ENCODE data around the gene VGLL1.

The VGLL1 gene

GRCh38 chrX:136529795-136530194 lies 2.2 kb upstream of the VGLL1 start:
- peaks cover 24% of the 10 kb centered on the region for H3K27me3 Mint-ChIP-seq
- H3K9me3 Mint-ChIP-seq = no peaks in the 10 kb centered on the region
- H3K36me3 Mint-ChIP-seq (ENCODE audit: low read depth) = no peaks in the 10 kb centered on the region
- DNase-seq = no peak
- H3K27ac Mint-ChIP-seq = no peak overlapping the region
- H3K4me3 Mint-ChIP-seq = no peak overlapping the region
- H3K4me1 Mint-ChIP-seq (ENCODE audit: low read depth) = no peaks in the 10 kb centered on the region

- DNase-seq = no peak
- Mint-ChIP-seq H3K27me3 (peaks cover 26% of the 10 kb centered on the region), H3K4me3 (no peak overlapping the region), H3K9me3 (no peaks in the 10 kb centered on the region), H3K4me1 (ENCODE audit: low read depth) (no peaks in the 10 kb centered on the region), H3K36me3 (ENCODE audit: low read depth) (no peaks in the 10 kb centered on the region), H3K27ac (no peak overlapping the region)
These were observed 2.1 kb downstream of the VGLL1 start for GRCh38 chrX:136534131-136534530.

GRCh38 chrX:136538811-136539210 lies 6.8 kb downstream of the VGLL1 start:
- no peaks in the 10 kb centered on the region for H3K9me3 Mint-ChIP-seq
- H3K27me3 Mint-ChIP-seq = peaks cover 25% of the 10 kb centered on the region
- no peak overlapping the region for H3K27ac Mint-ChIP-seq
- DNase-seq = no peak
- H3K4me1 Mint-ChIP-seq (ENCODE audit: low read depth) = peaks cover 5% of the 10 kb centered on the region
- no peaks in the 10 kb centered on the region for H3K36me3 Mint-ChIP-seq (ENCODE audit: low read depth)
- H3K4me3 Mint-ChIP-seq = no peak overlapping the region

- Mint-ChIP-seq H3K36me3 (ENCODE audit: low read depth) (no peaks in the 10 kb centered on the region), H3K27ac (no peak overlapping the region), H3K9me3 (no peaks in the 10 kb centered on the region), H3K4me1 (ENCODE audit: low read depth) (peaks cover 10% of the 10 kb centered on the region), H3K27me3 (peaks cover 19% of the 10 kb centered on the region), H3K4me3 (no peak overlapping the region)
- no peak for DNase-seq
These were observed 8.2 kb downstream of the VGLL1 start for GRCh38 chrX:136540226-136540625.

- no peak for DNase-seq
- Mint-ChIP-seq H3K27ac (no peak overlapping the region), H3K4me1 (ENCODE audit: low read depth) (peaks cover 20% of the 10 kb centered on the region), H3K4me3 (no peak overlapping the region), H3K27me3 (peaks cover 20% of the 10 kb centered on the region), H3K9me3 (no peaks in the 10 kb centered on the region), H3K36me3 (ENCODE audit: low read depth) (no peaks in the 10 kb centered on the region)
These were observed 9.3 kb downstream of the VGLL1 start for GRCh38 chrX:136541294-136541693.

GRCh38 chrX:136542281-136542680 lies 10.3 kb downstream of the VGLL1 start:
- Mint-ChIP-seq H3K27me3 (peaks cover 17% of the 10 kb centered on the region), H3K4me1 (ENCODE audit: low read depth) (peaks cover 26% of the 10 kb centered on the region), H3K4me3 (no peak overlapping the region), H3K9me3 (no peaks in the 10 kb centered on the region), H3K27ac (no peak overlapping the region), H3K36me3 (ENCODE audit: low read depth) (no peaks in the 10 kb centered on the region)
- no peak for DNase-seq

- peaks cover 8% of the 10 kb centered on the region for H3K27me3 Mint-ChIP-seq
- no peaks in the 10 kb centered on the region for H3K36me3 Mint-ChIP-seq (ENCODE audit: low read depth)
- H3K4me3 Mint-ChIP-seq = no peak overlapping the region
- DNase-seq = no peak
- H3K4me1 Mint-ChIP-seq (ENCODE audit: low read depth) = peaks cover 30% of the 10 kb centered on the region
- H3K27ac Mint-ChIP-seq = no peak overlapping the region
- no peaks in the 10 kb centered on the region for H3K9me3 Mint-ChIP-seq
These were observed 14.4 kb downstream of the VGLL1 start for GRCh38 chrX:136546371-136546781.

- H3K27me3 Mint-ChIP-seq = peaks cover 7% of the 10 kb centered on the region
- no peaks in the 10 kb centered on the region for H3K36me3 Mint-ChIP-seq (ENCODE audit: low read depth)
- H3K9me3 Mint-ChIP-seq = no peaks in the 10 kb centered on the region
- no peak overlapping the region for H3K4me3 Mint-ChIP-seq
- H3K4me1 Mint-ChIP-seq (ENCODE audit: low read depth) = peaks cover 25% of the 10 kb centered on the region
- no peak overlapping the region for H3K27ac Mint-ChIP-seq
- DNase-seq = no peak
These were observed 17.2 kb downstream of the VGLL1 start for GRCh38 chrX:136549226-136549625.

GRCh38 chrX:136551410-136551809 lies 19.4 kb downstream of the VGLL1 start:
- H3K4me1 Mint-ChIP-seq (ENCODE audit: low read depth) = peaks cover 9% of the 10 kb centered on the region
- H3K4me3 Mint-ChIP-seq = no peak overlapping the region
- no peaks in the 10 kb centered on the region for H3K36me3 Mint-ChIP-seq (ENCODE audit: low read depth)
- H3K27me3 Mint-ChIP-seq = no peaks in the 10 kb centered on the region
- no peak for DNase-seq
- H3K27ac Mint-ChIP-seq = no peak overlapping the region
- no peaks in the 10 kb centered on the region for H3K9me3 Mint-ChIP-seq

- H3K27ac Mint-ChIP-seq = no peak overlapping the region
- no peaks in the 10 kb centered on the region for H3K36me3 Mint-ChIP-seq (ENCODE audit: low read depth)
- H3K4me1 Mint-ChIP-seq (ENCODE audit: low read depth) = no peaks in the 10 kb centered on the region
- no peaks in the 10 kb centered on the region for H3K9me3 Mint-ChIP-seq
- DNase-seq = no peak
- H3K4me3 Mint-ChIP-seq = no peak overlapping the region
- H3K27me3 Mint-ChIP-seq = peaks cover 5% of the 10 kb centered on the region
These were observed 23.7 kb downstream of the VGLL1 start for GRCh38 chrX:136555694-136556093.

- Mint-ChIP-seq H3K4me3 (no peak overlapping the region), H3K27ac (no peak overlapping the region), H3K36me3 (ENCODE audit: low read depth) (no peaks in the 10 kb centered on the region), H3K9me3 (no peaks in the 10 kb centered on the region), H3K4me1 (ENCODE audit: low read depth) (peaks cover 20% of the 10 kb centered on the region), H3K27me3 (peaks cover 9% of the 10 kb centered on the region)
- no peak for DNase-seq
These were observed 40.0 kb downstream of the VGLL1 start for GRCh38 chrX:136572030-136572429.

GRCh38 chrX:136574548-136574947 lies 42.5 kb downstream of the VGLL1 start:
- DNase-seq = no peak
- peaks cover 38% of the 10 kb centered on the region for H3K4me1 Mint-ChIP-seq (ENCODE audit: low read depth)
- H3K27ac Mint-ChIP-seq = no peak overlapping the region
- no peaks in the 10 kb centered on the region for H3K36me3 Mint-ChIP-seq (ENCODE audit: low read depth)
- H3K27me3 Mint-ChIP-seq = peaks cover 8% of the 10 kb centered on the region
- no peak overlapping the region for H3K4me3 Mint-ChIP-seq
- H3K9me3 Mint-ChIP-seq = no peaks in the 10 kb centered on the region

GRCh38 chrX:136577552-136577951 lies 45.5 kb downstream of the VGLL1 start:
- Mint-ChIP-seq H3K4me1 (ENCODE audit: low read depth) (peaks cover 34% of the 10 kb centered on the region), H3K27ac (peak overlapping the region; percentile 87), H3K27me3 (peaks cover 26% of the 10 kb centered on the region), H3K9me3 (no peaks in the 10 kb centered on the region), H3K4me3 (no peak overlapping the region), H3K36me3 (ENCODE audit: low read depth) (no peaks in the 10 kb centered on the region)
- DNase-seq = peak; percentile 71

- Mint-ChIP-seq H3K36me3 (ENCODE audit: low read depth) (no peaks in the 10 kb centered on the region), H3K27me3 (peaks cover 26% of the 10 kb centered on the region), H3K9me3 (no peaks in the 10 kb centered on the region), H3K27ac (no peak overlapping the region), H3K4me3 (no peak overlapping the region), H3K4me1 (ENCODE audit: low read depth) (peaks cover 40% of the 10 kb centered on the region)
- DNase-seq = no peak
These were observed 48.3 kb downstream of the VGLL1 start for GRCh38 chrX:136580316-136580715.

GRCh38 chrX:136582624-136583023 lies 50.6 kb downstream of the VGLL1 start:
- Mint-ChIP-seq H3K4me1 (ENCODE audit: low read depth) (peaks cover 53% of the 10 kb centered on the region), H3K4me3 (no peak overlapping the region), H3K27me3 (peaks cover 27% of the 10 kb centered on the region), H3K27ac (no peak overlapping the region), H3K36me3 (ENCODE audit: low read depth) (no peaks in the 10 kb centered on the region), H3K9me3 (no peaks in the 10 kb centered on the region)
- DNase-seq = no peak

GRCh38 chrX:136584545-136584944 lies 52.5 kb downstream of the VGLL1 start:
- no peak for DNase-seq
- peak overlapping the region; percentile 50 for H3K4me3 Mint-ChIP-seq
- peaks cover 23% of the 10 kb centered on the region for H3K27me3 Mint-ChIP-seq
- no peaks in the 10 kb centered on the region for H3K36me3 Mint-ChIP-seq (ENCODE audit: low read depth)
- H3K27ac Mint-ChIP-seq = peak overlapping the region; percentile 86
- no peaks in the 10 kb centered on the region for H3K9me3 Mint-ChIP-seq
- peaks cover 56% of the 10 kb centered on the region for H3K4me1 Mint-ChIP-seq (ENCODE audit: low read depth)
